Measurements from ENCODE around the gene GSE1. TPM values are rescaled to one million over a fixed set of nuclear protein-coding genes. Genes with fewer than 3 reads are reported as not detected.

Gene GSE1
- total RNA-seq, 1 experiment from 2014 or later: 10.1 TPM

GRCh38 chr16:85645021-85645589 lies 32.0 kb downstream of the GSE1 start:
- no peak for DNase-seq (ENCODE audit: low read depth)

GRCh38 chr16:85646358-85646907 lies 33.3 kb downstream of the GSE1 start:
- DNase-seq (ENCODE audit: low read depth): no peak

- DNase-seq (ENCODE audit: low read depth): no peak
Observed at GRCh38 chr16:85646976-85647375, 33.9 kb downstream of the GSE1 start.

- DNase-seq (ENCODE audit: low read depth): no peak
Observed at GRCh38 chr16:85648070-85648714, 35.1 kb downstream of the GSE1 start.

- no peak for DNase-seq (ENCODE audit: low read depth)
Observed at GRCh38 chr16:85648805-85649204, 35.7 kb downstream of the GSE1 start.

GRCh38 chr16:85649411-85650134 lies 36.5 kb downstream of the GSE1 start:
- DNase-seq (ENCODE audit: low read depth): no peak

- no peak for DNase-seq (ENCODE audit: low read depth)
Observed at GRCh38 chr16:85650135-85650843, 37.2 kb downstream of the GSE1 start.

- no peak for DNase-seq (ENCODE audit: low read depth)
Observed at GRCh38 chr16:85650844-85651628, 37.9 kb downstream of the GSE1 start.

- no peak for DNase-seq (ENCODE audit: low read depth)
Observed at GRCh38 chr16:85651629-85652430, 38.7 kb downstream of the GSE1 start.

- no peak for DNase-seq (ENCODE audit: low read depth)
Observed at GRCh38 chr16:85652431-85653221, 39.5 kb downstream of the GSE1 start.

GRCh38 chr16:85653290-85653891 lies 40.3 kb downstream of the GSE1 start:
- DNase-seq (ENCODE audit: low read depth): no peak

GRCh38 chr16:85654251-85655095 lies 41.4 kb downstream of the GSE1 start:
- no peak for DNase-seq (ENCODE audit: low read depth)

- DNase-seq (ENCODE audit: low read depth): no peak
Observed at GRCh38 chr16:85655216-85656129, 42.4 kb downstream of the GSE1 start.

- DNase-seq (ENCODE audit: low read depth): no peak
Observed at GRCh38 chr16:85656351-85657266, 43.5 kb downstream of the GSE1 start.

- no peak for DNase-seq (ENCODE audit: low read depth)
Observed at GRCh38 chr16:85657267-85657650, 44.1 kb downstream of the GSE1 start.

- no peak for DNase-seq (ENCODE audit: low read depth)
Observed at GRCh38 chr16:85657996-85658395, 44.9 kb downstream of the GSE1 start.
